Activated CD4-positive, alpha-beta T cell treated with anti-CD3 and anti-CD28 coated beads, Interleukin-10, Interleukin-2, amounts not matched to agents 100 ng/mL and 50 ng/mL, durations not matched to agents 16 hours and 8 hours (primary cell): Measurements from ENCODE around the gene XPNPEP2.
A peak's percentile ranks its signal among the peaks of the same experiment; 100 is the strongest.

Experiments used
- DNase-seq: peaks from one replicate; pipeline ENCODE4 v3.0.0-alpha.2; 2020

Gene XPNPEP2

GRCh38 chrX:129804806-129805205, 66.0 kb downstream of the XPNPEP2 start:
- no peak for DNase-seq

- DNase-seq: no peak
Observed at GRCh38 chrX:129808158-129808828, 69.5 kb downstream of the XPNPEP2 start.

- peak; percentile 30 for DNase-seq
Observed at GRCh38 chrX:129808829-129809796, 70.3 kb downstream of the XPNPEP2 start.

- DNase-seq: no peak
Observed at GRCh38 chrX:129813662-129814368, 75.0 kb downstream of the XPNPEP2 start.

- DNase-seq: no peak
Observed at GRCh38 chrX:129818123-129818522, 79.3 kb downstream of the XPNPEP2 start.
